ENCODE data around the gene SREBF2.

SREBF2 gene

DNA sequence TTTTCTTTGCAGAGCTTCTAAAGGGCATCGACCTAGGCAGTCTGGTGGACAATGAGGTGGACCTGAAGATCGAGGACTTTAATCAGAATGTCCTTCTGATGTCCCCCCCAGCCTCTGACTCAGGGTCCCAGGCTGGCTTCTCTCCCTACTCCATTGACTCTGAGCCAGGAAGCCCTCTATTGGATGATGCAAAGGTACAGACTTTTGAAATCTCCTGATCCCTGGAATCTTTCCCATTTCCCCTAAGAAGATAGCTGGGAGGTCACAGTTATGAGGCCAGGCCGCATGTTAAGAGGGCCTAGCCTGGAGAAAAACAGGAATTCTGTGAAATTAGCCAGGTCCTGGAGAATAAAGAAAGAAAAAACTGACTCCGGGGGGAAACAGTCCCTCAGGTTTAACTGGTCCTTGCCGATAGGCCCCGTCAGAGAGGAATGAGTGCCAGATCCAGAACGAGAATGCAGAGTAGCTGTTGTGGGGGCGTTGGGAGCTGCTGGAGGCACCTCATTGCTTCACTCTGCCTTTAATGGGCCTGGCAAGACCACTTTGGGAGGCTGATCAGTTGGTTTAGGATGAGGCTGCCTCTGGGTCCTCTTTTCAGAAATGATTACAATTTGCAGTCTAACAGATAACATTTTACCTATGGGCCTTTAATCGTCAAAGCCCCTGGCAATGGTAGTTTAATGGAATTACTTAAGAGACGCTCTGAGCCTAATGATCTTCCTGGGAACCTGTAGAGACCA is 42.8 kb downstream of the SREBF2 start:
- TF ChIP-seq, protein P1, sequence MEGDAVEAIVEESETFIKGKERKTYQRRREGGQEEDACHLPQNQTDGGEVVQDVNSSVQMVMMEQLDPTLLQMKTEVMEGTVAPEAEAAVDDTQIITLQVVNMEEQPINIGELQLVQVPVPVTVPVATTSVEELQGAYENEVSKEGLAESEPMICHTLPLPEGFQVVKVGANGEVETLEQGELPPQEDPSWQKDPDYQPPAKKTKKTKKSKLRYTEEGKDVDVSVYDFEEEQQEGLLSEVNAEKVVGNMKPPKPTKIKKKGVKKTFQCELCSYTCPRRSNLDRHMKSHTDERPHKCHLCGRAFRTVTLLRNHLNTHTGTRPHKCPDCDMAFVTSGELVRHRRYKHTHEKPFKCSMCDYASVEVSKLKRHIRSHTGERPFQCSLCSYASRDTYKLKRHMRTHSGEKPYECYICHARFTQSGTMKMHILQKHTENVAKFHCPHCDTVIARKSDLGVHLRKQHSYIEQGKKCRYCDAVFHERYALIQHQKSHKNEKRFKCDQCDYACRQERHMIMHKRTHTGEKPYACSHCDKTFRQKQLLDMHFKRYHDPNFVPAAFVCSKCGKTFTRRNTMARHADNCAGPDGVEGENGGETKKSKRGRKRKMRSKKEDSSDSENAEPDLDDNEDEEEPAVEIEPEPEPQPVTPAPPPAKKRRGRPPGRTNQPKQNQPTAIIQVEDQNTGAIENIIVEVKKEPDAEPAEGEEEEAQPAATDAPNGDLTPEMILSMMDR (IDR thresholded peaks at IDR 0.05), result no peak

GRCh38 chr22:41876275-41876674 is 43.4 kb downstream of the SREBF2 start:
- TF ChIP-seq, protein P1 (IDR thresholded peaks at IDR 0.05), result no peak

DNA sequence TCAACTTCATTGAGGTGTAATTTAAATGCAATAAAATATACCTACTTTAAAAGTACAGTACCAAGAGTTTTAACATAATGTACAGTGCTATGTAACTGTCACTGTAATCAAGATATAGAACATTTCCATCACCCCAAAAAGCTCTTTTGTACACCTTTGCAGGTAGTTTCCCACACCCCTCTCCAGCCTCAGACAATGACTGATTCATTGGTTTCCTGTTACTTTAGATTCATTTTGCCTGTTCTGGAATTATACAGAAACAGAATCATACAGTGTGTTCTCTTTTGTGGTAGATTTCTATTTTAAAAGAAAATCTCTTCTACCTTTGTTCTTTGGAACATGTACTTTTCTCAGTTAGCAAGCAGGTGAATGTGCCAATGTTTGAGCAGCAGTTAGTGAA is 43.8 kb downstream of the SREBF2 start:
- TF ChIP-seq, protein P1 (IDR thresholded peaks at IDR 0.05), result no peak

- TF ChIP-seq, protein P1 (IDR thresholded peaks at IDR 0.05), result no peak
These were observed 47.7 kb downstream of the SREBF2 start for GRCh38 chr22:41880653-41881052.

GRCh38 chr22:41883400-41883799 is 50.5 kb downstream of the SREBF2 start:
- TF ChIP-seq, protein P1 (IDR thresholded peaks at IDR 0.05), result no peak

- TF ChIP-seq, protein P1 (IDR thresholded peaks at IDR 0.05), result no peak
These were observed 52.2 kb downstream of the SREBF2 start for GRCh38 chr22:41885116-41885515.

GRCh38 chr22:41885516-41885915 is 52.6 kb downstream of the SREBF2 start:
- TF ChIP-seq, protein P1 (IDR thresholded peaks at IDR 0.05), result no peak
